MCF 10A (cell line): ENCODE measurements around the gene HLA-DRA. TPM values are rescaled to one million over a fixed set of nuclear protein-coding genes. Genes with fewer than 3 reads are reported as not detected.

Experiments
- BruUV-seq: library from RNA; stranded (reverse); fragments of 400-500 nt; replicated peaks from 2 replicates; lab custom pipeline; 2021; lab: Mats Ljungman, UMichigan
- CTCF ChIA-PET: fragments of 300-600 bp; sonication (Branson Sonifier 250); formaldehyde crosslinking; extraction: SDS; loops from one replicate; lab custom pipeline; 2021; ENCODE audit warnings: antibody characterized with exemption, inconsistent platforms; lab: Yijun Ruan, JAX
- POLR2A ChIA-PET: fragments of 300-600, 350-650 bp; sonication (Branson Sonifier 250); formaldehyde crosslinking; extraction: SDS; loops from one replicate; lab custom pipeline; 2020; ENCODE audit warnings: antibody characterized with exemption, inconsistent platforms; lab: Yijun Ruan, JAX
- DNase-seq: peaks from one replicate; pipeline ENCODE4 v3.0.0-alpha.2; 2018; ENCODE audit not compliant: unreplicated experiment
- H3K27ac Mint-ChIP-seq: one replicate; pipeline ENCODE4 v1.8.0; 2022; ENCODE audit warnings: mild to moderate bottlenecking, low read depth, mixed read lengths; ENCODE audit not compliant: unreplicated experiment
- H3K27me3 Mint-ChIP-seq: one replicate; pipeline ENCODE4 v1.8.0; 2022; ENCODE audit warnings: mixed read lengths; ENCODE audit not compliant: insufficient read depth, unreplicated experiment
- H3K36me3 Mint-ChIP-seq: one replicate; pipeline ENCODE4 v1.8.0; 2022; ENCODE audit warnings: mild to moderate bottlenecking, moderate library complexity, mixed read lengths; ENCODE audit not compliant: insufficient read depth, unreplicated experiment
- H3K4me1 Mint-ChIP-seq: one replicate; pipeline ENCODE4 v1.8.0; 2022; ENCODE audit warnings: mixed read lengths; ENCODE audit not compliant: insufficient read depth, unreplicated experiment
- H3K4me3 Mint-ChIP-seq: one replicate; pipeline ENCODE4 v1.8.0; 2022; ENCODE audit warnings: mild to moderate bottlenecking, moderate library complexity, mixed read lengths; ENCODE audit not compliant: unreplicated experiment
- H3K9me3 Mint-ChIP-seq: one replicate; pipeline ENCODE4 v1.8.0; 2022; ENCODE audit warnings: mixed read lengths; ENCODE audit not compliant: unreplicated experiment
- intact Hi-C: fragments of 100-400 bp; cut with micrococcal nuclease; formaldehyde crosslinking; loops from 2 replicates; pipeline ENCODE4 v1.14.1; 2022
- total RNA-seq: library from RNA; stranded (reverse); gene quantifications from 2 replicates; pipeline ENCODE4 v1.2.3, GENCODE V29; 2022
- TF ChIP-seq, protein P1 (sequence below): fragments of 200-600 bp; IDR thresholded peaks from one replicate; pipeline ENCODE4 v1.8.0; 2022; ENCODE audit warnings: antibody characterized with exemption, mild to moderate bottlenecking; ENCODE audit not compliant: unreplicated experiment

The HLA-DRA gene
- total RNA-seq, 1 experiment from 2014 or later: not detected

DNA sequence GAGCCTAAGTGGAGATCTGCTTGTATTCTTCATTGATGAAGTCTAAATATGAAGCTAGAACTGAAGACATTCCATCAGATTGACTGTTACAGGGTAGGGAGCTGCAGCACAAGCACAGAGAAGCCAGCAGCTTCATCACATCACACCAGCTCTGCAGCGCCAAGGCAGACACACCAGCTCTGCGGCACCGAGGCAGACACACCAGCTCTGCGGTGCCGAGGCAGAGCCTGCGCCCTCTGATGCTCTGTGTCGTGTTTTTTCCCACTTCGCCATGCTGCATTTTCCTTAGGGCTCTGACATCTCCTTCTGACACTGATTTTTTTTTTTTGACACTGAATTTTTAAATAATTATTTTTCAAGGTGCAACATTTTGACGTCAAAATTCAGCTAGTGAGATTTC, 33.5 kb upstream of the HLA-DRA start:
- CTCF ChIA-PET: interaction anchor here (0.7 to 1.7 kb wide), 5 partner anchors 61 to 432 kb away, joined by 3 to 7 read pairs (median 3); partner anchors contain the start of gene TAP2
- Mint-ChIP-seq H3K4me1 (no peaks in the 10 kb centered on the region), H3K27me3 (peaks cover 91% of the 10 kb centered on the region)

DNA sequence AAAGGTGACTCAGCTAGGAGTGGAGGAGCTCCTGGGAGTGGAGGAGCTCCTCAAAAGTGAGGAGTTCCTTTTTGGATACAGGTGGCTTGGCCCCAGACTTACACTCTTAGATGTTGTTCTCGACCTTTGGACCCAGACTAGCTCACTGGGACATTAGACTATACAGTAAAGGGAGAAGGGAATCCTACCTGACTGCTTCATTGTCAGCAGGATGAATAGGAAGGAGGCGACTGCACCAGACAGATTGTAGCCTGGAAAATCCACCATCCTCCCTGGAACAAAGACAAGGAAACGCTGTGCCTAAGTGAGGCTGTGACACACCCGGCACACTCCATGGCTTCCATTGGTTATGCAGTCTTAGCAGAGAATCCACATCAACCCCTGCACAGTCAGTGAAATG, 32.8 kb upstream of the HLA-DRA start, which contains the start of gene BTNL2:
Gene BTNL2 (minus strand): TSS at position 325 of the 400 bp plus-strand sequence. CDS start 58 bp downstream, at position 267.
- Mint-ChIP-seq H3K27me3 (peaks cover 91% of the 10 kb centered on the region), H3K4me3 (no peak within 1 kb of the TSS), H3K4me1 (no peaks in the 10 kb centered on the region), H3K27ac (no peak within 1 kb of the TSS), H3K36me3 (no peaks in the 10 kb centered on the region), H3K9me3 (no peaks in the 10 kb centered on the region)
- POLR2A ChIA-PET: interaction anchor here (0.6 to 0.7 kb wide), 2 partner anchors 8 to 13 kb away, joined by 3 read pairs; no protein-coding TSS in a partner anchor
- TF ChIP-seq, protein P1, sequence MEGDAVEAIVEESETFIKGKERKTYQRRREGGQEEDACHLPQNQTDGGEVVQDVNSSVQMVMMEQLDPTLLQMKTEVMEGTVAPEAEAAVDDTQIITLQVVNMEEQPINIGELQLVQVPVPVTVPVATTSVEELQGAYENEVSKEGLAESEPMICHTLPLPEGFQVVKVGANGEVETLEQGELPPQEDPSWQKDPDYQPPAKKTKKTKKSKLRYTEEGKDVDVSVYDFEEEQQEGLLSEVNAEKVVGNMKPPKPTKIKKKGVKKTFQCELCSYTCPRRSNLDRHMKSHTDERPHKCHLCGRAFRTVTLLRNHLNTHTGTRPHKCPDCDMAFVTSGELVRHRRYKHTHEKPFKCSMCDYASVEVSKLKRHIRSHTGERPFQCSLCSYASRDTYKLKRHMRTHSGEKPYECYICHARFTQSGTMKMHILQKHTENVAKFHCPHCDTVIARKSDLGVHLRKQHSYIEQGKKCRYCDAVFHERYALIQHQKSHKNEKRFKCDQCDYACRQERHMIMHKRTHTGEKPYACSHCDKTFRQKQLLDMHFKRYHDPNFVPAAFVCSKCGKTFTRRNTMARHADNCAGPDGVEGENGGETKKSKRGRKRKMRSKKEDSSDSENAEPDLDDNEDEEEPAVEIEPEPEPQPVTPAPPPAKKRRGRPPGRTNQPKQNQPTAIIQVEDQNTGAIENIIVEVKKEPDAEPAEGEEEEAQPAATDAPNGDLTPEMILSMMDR: no peak
- intact Hi-C loops: no loop called here
- BruUV-seq: no TSS peak
- DNase-seq: no peak
- CTCF ChIA-PET: interaction anchor here (0.7 to 1.7 kb wide), 5 partner anchors 62 to 432 kb away, joined by 3 to 7 read pairs (median 3); partner anchors contain the start of gene TAP2

More for the DNA sequence above, 33.5 kb upstream of the HLA-DRA start:
- Mint-ChIP-seq H3K36me3 (no peaks in the 10 kb centered on the region), H3K9me3 (no peaks in the 10 kb centered on the region), H3K4me3 (no peak overlapping the region), H3K27ac (no peak overlapping the region)
- TF ChIP-seq, protein P1: no peak
- intact Hi-C loops: no loop called here
- no TSS peak for BruUV-seq
- no peak for DNase-seq
- POLR2A ChIA-PET: interaction anchor here (0.6 to 0.7 kb wide), 2 partner anchors 7 to 13 kb away, joined by 3 read pairs; no protein-coding TSS in a partner anchor

DNA sequence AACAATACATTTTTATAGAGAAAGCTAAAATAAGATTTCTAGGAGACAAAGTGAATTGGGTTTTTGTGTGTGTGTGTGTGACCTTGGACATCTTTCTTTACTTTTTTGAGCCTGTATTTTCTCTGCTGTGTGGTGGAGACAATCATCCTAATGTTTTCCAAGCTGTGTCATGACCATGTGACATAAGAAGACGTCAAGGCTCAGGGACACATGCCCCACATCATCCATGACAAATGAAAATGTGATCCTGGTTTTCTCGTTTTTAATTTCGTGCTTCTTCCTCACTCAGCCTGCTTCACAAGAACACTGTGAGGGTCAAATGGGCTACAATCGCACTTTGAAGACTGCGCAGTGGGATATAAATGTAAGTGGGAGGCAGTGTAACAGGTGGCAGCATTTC, 28.8 kb upstream of the HLA-DRA start:
- H3K9me3 Mint-ChIP-seq: no peaks in the 10 kb centered on the region
- TF ChIP-seq, protein P1: no peak
- CTCF ChIA-PET: interaction anchor here (0.6 to 2.2 kb wide), 7 partner anchors 10 to 457 kb away, joined by 3 to 6 read pairs (median 3); no protein-coding TSS in a partner anchor
- no TSS peak for BruUV-seq
- peaks cover 86% of the 10 kb centered on the region for H3K27me3 Mint-ChIP-seq
- H3K4me1 Mint-ChIP-seq: no peaks in the 10 kb centered on the region
- POLR2A ChIA-PET: no interaction called here
- H3K4me3 Mint-ChIP-seq: no peak overlapping the region
- DNase-seq: no peak
- intact Hi-C loops: no loop called here
- H3K36me3 Mint-ChIP-seq: no peaks in the 10 kb centered on the region
- H3K27ac Mint-ChIP-seq: no peak overlapping the region

DNA sequence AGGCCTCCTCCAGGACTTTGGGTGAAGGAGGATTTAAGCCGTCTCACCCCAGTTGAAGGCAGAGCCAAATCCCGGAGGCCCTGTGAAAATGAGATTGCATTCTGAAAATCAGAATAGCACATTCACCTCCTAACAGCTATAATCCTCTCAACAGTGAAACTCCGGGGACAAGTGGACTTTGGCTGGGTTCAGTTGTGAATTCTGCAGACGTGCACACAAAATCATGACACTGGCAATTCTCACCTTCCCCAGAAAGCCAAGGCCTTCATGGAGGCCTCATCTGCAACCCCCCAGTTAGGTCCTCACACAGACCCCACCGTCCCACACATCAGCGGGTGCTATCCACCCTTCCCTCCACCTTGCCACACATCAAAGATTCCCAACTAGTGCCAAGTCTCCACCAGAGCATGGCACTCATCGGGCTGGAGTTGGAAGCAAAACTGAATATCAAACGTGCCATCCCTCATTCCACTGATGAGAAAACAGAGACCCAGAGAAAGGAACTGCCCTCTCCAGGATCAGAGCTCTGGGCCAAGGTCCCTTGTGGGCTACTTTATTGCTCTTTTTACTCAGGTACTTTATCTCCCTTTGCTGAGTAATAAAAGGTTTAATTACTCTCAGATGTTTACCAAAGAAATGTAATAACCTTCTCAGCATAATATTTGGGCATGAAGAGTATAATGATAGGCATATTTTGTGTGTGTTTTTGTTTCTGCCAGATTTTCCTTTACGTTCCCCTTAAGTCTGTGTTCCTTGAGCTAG, 27.9 kb upstream of the HLA-DRA start:
- Mint-ChIP-seq H3K4me3 (no peak overlapping the region), H3K4me1 (no peaks in the 10 kb centered on the region), H3K27me3 (peaks cover 81% of the 10 kb centered on the region), H3K27ac (no peak overlapping the region), H3K9me3 (no peaks in the 10 kb centered on the region), H3K36me3 (no peaks in the 10 kb centered on the region)
- BruUV-seq: no TSS peak
- ChIA-PET CTCF (interaction anchor here (0.6 to 3.6 kb wide), 7 partner anchors 10 to 500 kb away, joined by 3 to 24 read pairs (median 3); no protein-coding TSS in a partner anchor), POLR2A (no interaction called here)
- no peak for DNase-seq
- intact Hi-C loops: no loop called here
- TF ChIP-seq, protein P1: no peak
